Measurements from ENCODE around the gene PRAMEF17. TPM values are rescaled to one million over a fixed set of nuclear protein-coding genes. Genes with fewer than 3 reads are reported as not detected.
"Not testable (repeated sequence)": the region's sequence is repeated elsewhere in the genome, so short reads cannot be mapped to it uniquely, and the experiment has no call there.

PRAMEF17 gene
- total RNA-seq, 4 donors from 2014 or later: 0.19 TPM; not detected in 3

- not testable (repeated sequence) for H3K27ac ChIP-seq, ATAC-seq, H3K4me1 ChIP-seq, H3K9me3 ChIP-seq, H3K4me3 ChIP-seq, H3K27me3 ChIP-seq, H3K36me3 ChIP-seq
- no CpG with 5 or more reads among the region's 32 CpGs for WGBS, 2 donors (ENCODE audit: low coverage in 1 of 2)
These were observed 5.3 kb downstream of the PRAMEF17 start for GRCh38 chr1:13394761-13395160.

- ATAC-seq: not testable (repeated sequence)
These were observed 5.9 kb downstream of the PRAMEF17 start for GRCh38 chr1:13395311-13395710.

GRCh38 chr1:13407811-13408210 lies 18.4 kb downstream of the PRAMEF17 start:
- Histone ChIP-seq H3K27me3 (peaks cover 10% of the 10 kb centered on the region), H3K4me3 (no peak overlapping the region), H3K36me3 (no peaks in the 10 kb centered on the region), H3K27ac (no peak overlapping the region), H3K4me1 (no peaks in the 10 kb centered on the region), H3K9me3 (peaks cover 0 to 15% (median 0%) of the 10 kb centered on the region in 3 donors)
- no peak for ATAC-seq
- TF ChIP-seq POLR2AphosphoS5 (IDR thresholded peaks at IDR 0.05): no peak
- TF ChIP-seq EP300 (IDR thresholded peaks at IDR 0.05): no peak
- no peak for TF ChIP-seq POLR2A (IDR thresholded peaks at IDR 0.05)
- TF ChIP-seq CTCF (IDR thresholded peaks at IDR 0.05): no peak
- 62 to 64% methylated on average over 2 to 4 of the region's 4 CpGs for whole genome bisulfite sequencing, 2 donors (ENCODE audit: low coverage in 1 of 2)

More at GRCh38 chr1:13395311-13395710, 5.9 kb downstream of the PRAMEF17 start:
- H3K4me1 ChIP-seq, H3K36me3 ChIP-seq, H3K9me3 ChIP-seq, H3K27me3 ChIP-seq, H3K27ac ChIP-seq, H3K4me3 ChIP-seq: not testable (repeated sequence)
- 99 to 100% methylated on average over 2 to 10 of the region's 22 CpGs for WGBS, 2 donors (ENCODE audit: low coverage in 1 of 2)

GRCh38 chr1:13410150-13410549 lies 20.7 kb downstream of the PRAMEF17 start, which contains the start of gene PRAMEF20:
PRAMEF20 (plus strand) TSS chr1:13410450; CDS start chr1:13416355, 5,905 bp downstream.
- H3K4me1 ChIP-seq, H3K4me3 ChIP-seq, H3K27ac ChIP-seq, H3K36me3 ChIP-seq, ATAC-seq: not testable (repeated sequence)
- Histone ChIP-seq H3K27me3 (peaks cover 18% of the 10 kb centered on the region), H3K9me3 (peaks cover 0 to 15% (median 0%) of the 10 kb centered on the region in 3 donors)
- WGBS, 2 donors (ENCODE audit: low coverage in 1 of 2): 40 to 100% methylated on average over 1 to 3 of the region's 4 CpGs

- H3K4me3 ChIP-seq: no peak overlapping the region
- peaks cover 60% of the 10 kb centered on the region for H3K27me3 ChIP-seq
- no peak for TF ChIP-seq CTCF (IDR thresholded peaks at IDR 0.05)
- H3K4me1 ChIP-seq: no peaks in the 10 kb centered on the region
- WGBS, 2 donors (ENCODE audit: low coverage in 1 of 2): 40% methylated on average over 1 of the region's 13 CpGs; no CpG with 5 or more reads in 1 of the 2 donors
- peaks cover 0 to 10% (median 0%) of the 10 kb centered on the region in 3 donors for H3K9me3 ChIP-seq
- no peaks in the 10 kb centered on the region for H3K36me3 ChIP-seq
- no peak overlapping the region for H3K27ac ChIP-seq
- ATAC-seq: no peak
These were observed 41.1 kb downstream of the PRAMEF17 start for GRCh38 chr1:13430495-13430894.

- peaks cover 0 to 10% (median 0%) of the 10 kb centered on the region in 3 donors for H3K9me3 ChIP-seq
- TF ChIP-seq EP300 (IDR thresholded peaks at IDR 0.05) (no peak), CTCF (IDR thresholded peaks at IDR 0.05) (no peak), POLR2A (IDR thresholded peaks at IDR 0.05) (no peak), POLR2AphosphoS5 (IDR thresholded peaks at IDR 0.05) (no peak)
- no peak for ATAC-seq
- WGBS, 2 donors (ENCODE audit: low coverage in 1 of 2): 36% methylated on average over 3 of the region's 3 CpGs; no CpG with 5 or more reads in 1 of the 2 donors
- H3K27me3 ChIP-seq: peaks cover 62% of the 10 kb centered on the region
- H3K27ac ChIP-seq: no peak overlapping the region
- H3K4me3 ChIP-seq: no peak overlapping the region
- no peaks in the 10 kb centered on the region for H3K36me3 ChIP-seq
- H3K4me1 ChIP-seq: no peaks in the 10 kb centered on the region
These were observed 42.8 kb downstream of the PRAMEF17 start for GRCh38 chr1:13432251-13432650.

GRCh38 chr1:13433694-13434358 lies 44.4 kb downstream of the PRAMEF17 start:
- 92% methylated on average over 4 of the region's 32 CpGs; no CpG with 5 or more reads in 1 of the 2 donors for WGBS, 2 donors (ENCODE audit: low coverage in 1 of 2)

More at GRCh38 chr1:13433694-13434358, 44.4 kb downstream of the PRAMEF17 start:
- not testable (repeated sequence) for H3K36me3 ChIP-seq, H3K27ac ChIP-seq, H3K9me3 ChIP-seq, H3K4me3 ChIP-seq, ATAC-seq, H3K4me1 ChIP-seq
- H3K27me3 ChIP-seq: peaks cover 46% of the 10 kb centered on the region
